ENCODE results near the gene TSPEAR. TPM values are rescaled to one million over a fixed set of nuclear protein-coding genes. Genes with fewer than 3 reads are reported as not detected.
"Not testable (repeated sequence)": the region's sequence is repeated elsewhere in the genome, so short reads cannot be mapped to it uniquely, and the experiment has no call there.

Gene TSPEAR
- polyA plus RNA-seq, 1 experiment: not detected

DNA sequence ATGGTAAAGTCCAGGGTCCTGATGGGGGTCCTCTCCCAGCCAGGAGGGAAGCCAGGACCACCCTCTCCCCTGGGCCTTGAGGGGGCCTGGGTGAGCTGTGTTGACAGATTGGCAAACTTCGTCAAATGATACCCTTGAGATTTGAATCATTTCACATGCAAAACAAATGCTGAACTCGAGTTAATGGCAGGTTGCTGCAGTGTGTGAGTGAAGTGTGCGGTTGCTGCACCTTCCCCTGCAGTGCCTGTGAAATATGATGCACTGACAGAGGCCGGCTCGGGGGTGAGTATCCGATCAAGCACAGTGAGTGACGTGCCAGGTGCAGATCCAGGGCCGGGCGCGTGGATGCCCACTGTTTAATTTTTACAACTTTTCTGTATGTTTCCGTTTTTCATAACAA lies 23.7 kb downstream of the TSPEAR start:
- POLR2A ChIA-PET: no interaction called here
- DNase-seq (ENCODE audit: low read depth): no peak
- H3K27me3 ChIP-seq (ENCODE audit: control insufficient read depth, insufficient read depth, low read length): peaks cover 8% of the 10 kb centered on the region
- CTCF ChIA-PET: no interaction called here
- no peak overlapping the region for H3K4me3 ChIP-seq (ENCODE audit: low read depth, low read length)
- TF ChIP-seq, protein P1, sequence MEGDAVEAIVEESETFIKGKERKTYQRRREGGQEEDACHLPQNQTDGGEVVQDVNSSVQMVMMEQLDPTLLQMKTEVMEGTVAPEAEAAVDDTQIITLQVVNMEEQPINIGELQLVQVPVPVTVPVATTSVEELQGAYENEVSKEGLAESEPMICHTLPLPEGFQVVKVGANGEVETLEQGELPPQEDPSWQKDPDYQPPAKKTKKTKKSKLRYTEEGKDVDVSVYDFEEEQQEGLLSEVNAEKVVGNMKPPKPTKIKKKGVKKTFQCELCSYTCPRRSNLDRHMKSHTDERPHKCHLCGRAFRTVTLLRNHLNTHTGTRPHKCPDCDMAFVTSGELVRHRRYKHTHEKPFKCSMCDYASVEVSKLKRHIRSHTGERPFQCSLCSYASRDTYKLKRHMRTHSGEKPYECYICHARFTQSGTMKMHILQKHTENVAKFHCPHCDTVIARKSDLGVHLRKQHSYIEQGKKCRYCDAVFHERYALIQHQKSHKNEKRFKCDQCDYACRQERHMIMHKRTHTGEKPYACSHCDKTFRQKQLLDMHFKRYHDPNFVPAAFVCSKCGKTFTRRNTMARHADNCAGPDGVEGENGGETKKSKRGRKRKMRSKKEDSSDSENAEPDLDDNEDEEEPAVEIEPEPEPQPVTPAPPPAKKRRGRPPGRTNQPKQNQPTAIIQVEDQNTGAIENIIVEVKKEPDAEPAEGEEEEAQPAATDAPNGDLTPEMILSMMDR (IDR thresholded peaks at IDR 0.05; ENCODE audit: insufficient read depth, low read depth, low read length): no peak
- H3K36me3 ChIP-seq (ENCODE audit: control insufficient read depth, insufficient read depth, low read length): no peaks in the 10 kb centered on the region

DNA sequence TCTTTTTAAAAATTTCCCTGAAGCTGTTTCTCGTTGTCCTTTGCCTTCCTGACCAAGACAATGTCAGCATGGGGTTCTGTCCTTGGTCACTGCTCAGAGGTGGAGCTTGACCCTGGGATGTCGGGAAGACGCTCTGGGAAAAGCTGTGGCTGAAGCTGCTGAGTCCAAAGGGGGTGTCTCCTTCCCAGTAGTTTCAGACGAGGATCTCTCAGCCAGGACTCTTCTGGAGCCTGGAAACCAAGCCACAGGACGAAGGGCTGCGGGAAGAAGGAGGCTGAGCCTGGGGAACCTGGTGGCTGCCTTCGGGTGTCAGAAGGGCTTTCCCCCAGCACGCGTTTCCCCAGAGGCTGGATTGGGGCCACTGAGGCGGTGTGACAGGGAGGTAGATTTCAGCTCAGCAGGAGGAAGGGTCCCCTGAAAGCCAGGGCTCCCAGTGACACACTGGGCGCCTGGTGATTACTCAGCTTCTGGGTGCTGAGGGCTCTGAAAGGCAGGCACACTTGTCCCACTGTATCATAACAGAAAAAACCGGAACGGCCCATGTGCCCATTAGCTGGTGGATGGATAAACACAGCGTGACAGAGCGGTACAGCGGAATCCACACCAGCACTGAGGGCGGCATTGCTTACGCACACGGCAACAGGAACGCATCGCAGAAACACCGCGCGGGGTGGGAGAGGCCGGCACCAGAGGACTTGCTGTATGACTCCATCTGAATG lies 24.4 kb downstream of the TSPEAR start:
- no peaks in the 10 kb centered on the region for H3K36me3 ChIP-seq (ENCODE audit: control insufficient read depth, insufficient read depth, low read length)
- TF ChIP-seq, protein P1 (IDR thresholded peaks at IDR 0.05; ENCODE audit: insufficient read depth, low read depth, low read length): no peak
- DNase-seq (ENCODE audit: low read depth): no peak
- H3K4me3 ChIP-seq (ENCODE audit: low read depth, low read length): no peak overlapping the region
- ChIA-PET POLR2A (no interaction called here), CTCF (no interaction called here)
- peaks cover 8% of the 10 kb centered on the region for H3K27me3 ChIP-seq (ENCODE audit: control insufficient read depth, insufficient read depth, low read length)

DNA sequence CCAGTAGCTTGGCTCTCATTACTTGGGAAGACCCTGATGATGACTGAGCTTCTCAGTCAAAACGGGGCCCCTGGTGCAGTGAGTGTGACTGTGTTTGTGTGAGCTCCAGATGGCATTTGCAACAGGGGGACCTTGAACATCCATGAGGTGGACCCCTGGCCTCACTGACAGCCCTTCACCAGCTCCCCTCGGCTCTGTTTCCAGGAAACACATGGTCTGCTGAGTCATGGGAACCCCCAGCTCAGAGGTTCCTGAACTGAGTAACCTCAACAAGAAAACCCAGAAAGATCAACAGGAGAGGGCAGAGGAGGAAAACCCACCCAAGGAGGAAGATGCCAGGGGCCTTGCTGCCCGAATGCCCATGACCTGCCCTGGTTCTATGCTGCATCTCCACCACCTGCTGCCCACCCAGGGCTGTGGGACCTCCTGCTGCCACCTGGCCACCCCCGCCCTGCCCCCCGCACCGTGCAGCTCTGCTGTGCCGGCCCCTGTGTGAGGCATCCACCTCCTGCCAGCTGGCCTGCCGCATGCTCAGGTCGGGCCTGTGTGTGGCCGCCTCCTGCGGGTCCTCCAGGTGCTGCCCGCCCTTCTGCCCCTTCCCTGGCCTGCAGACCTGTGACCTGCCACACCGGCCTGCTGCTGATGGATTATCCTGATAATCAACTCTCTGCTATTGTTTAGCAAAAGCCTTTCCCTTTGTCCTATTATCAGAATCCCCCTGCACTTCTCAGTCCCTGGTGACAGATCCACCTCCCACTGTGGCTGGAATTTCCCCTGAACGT lies 25.2 kb downstream of the TSPEAR start:
- H3K36me3 ChIP-seq (ENCODE audit: control insufficient read depth, insufficient read depth, low read length): no peaks in the 10 kb centered on the region
- H3K27me3 ChIP-seq (ENCODE audit: control insufficient read depth, insufficient read depth, low read length): peaks cover 8% of the 10 kb centered on the region
- TF ChIP-seq, protein P1 (IDR thresholded peaks at IDR 0.05; ENCODE audit: insufficient read depth, low read depth, low read length): no peak
- no peak for DNase-seq (ENCODE audit: low read depth)
- ChIA-PET CTCF (no interaction called here), POLR2A (no interaction called here)
- no peak overlapping the region for H3K4me3 ChIP-seq (ENCODE audit: low read depth, low read length)

DNA sequence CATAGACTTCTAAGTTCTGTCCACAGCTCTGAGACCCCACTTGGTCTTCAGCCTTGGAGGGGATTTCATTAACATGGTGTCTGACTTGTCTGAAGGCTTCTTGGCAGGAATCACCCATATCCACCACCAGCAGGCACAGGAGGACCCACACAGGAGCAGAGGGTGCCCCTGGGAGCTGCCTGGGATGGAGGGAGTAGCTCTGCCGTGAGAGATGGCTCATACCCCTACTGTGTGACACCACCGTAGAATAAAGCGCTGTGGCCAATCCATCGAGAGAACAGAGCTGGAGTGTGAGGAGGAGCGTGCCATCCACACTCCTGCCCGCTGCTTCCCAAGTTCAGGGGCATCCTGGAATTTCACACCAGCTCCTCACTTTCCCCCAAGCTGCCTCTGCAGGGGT lies 26.3 kb downstream of the TSPEAR start:
- POLR2A ChIA-PET, CTCF ChIA-PET: not testable (repeated sequence)

DNA sequence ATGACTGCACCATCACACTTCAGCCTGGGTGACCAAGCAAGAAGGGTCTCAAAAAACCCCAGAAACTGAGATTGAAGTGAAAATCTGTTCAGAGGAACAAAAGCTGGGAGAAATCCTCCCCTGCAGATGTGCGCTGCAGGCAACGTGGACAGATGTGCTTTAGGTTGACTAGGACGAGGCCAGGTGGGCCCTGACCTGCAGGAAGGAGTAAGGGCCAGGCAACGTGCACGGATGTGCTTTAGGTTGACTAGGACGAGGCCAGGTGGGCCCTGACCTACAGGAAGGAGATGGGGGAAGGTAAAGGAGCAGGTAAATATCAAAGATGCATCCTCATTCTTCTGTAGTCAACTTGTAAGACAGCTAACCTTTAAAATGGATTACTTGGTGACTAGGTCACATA lies 26.9 kb downstream of the TSPEAR start:
- Histone ChIP-seq H3K27me3 (ENCODE audit: control insufficient read depth, insufficient read depth, low read length) (peaks cover 8% of the 10 kb centered on the region), H3K4me3 (ENCODE audit: low read depth, low read length) (no peak overlapping the region), H3K36me3 (ENCODE audit: control insufficient read depth, insufficient read depth, low read length) (no peaks in the 10 kb centered on the region)
- TF ChIP-seq, protein P1 (IDR thresholded peaks at IDR 0.05; ENCODE audit: insufficient read depth, low read depth, low read length): no peak
- ChIA-PET POLR2A (no interaction called here), CTCF (no interaction called here)
- DNase-seq (ENCODE audit: low read depth): no peak

More for the DNA sequence above, 26.3 kb downstream of the TSPEAR start:
- not testable (repeated sequence) for DNase-seq (ENCODE audit: low read depth); H3K36me3 ChIP-seq (ENCODE audit: control insufficient read depth, insufficient read depth, low read length); H3K27me3 ChIP-seq (ENCODE audit: control insufficient read depth, insufficient read depth, low read length); H3K4me3 ChIP-seq (ENCODE audit: low read depth, low read length)

All from BJ (cell line).